Stomach smooth muscle (tissue), 2 donors: Measurements from ENCODE around the gene SVOPL.
"Not testable (repeated sequence)": the region's sequence is repeated elsewhere in the genome, so short reads cannot be mapped to it uniquely, and the experiment has no call there.

Experiments used
- H3K27ac ChIP-seq: one replicate; pipeline ENCODE4 v1.7.0; 2013; ENCODE audit warnings: mild to moderate bottlenecking, low read length, inconsistent platforms
- H3K27me3 ChIP-seq, 2 donors: one replicate each; pipeline ENCODE4 v1.7.0; 2013; ENCODE audit warnings: low read length in 2 of 2; ENCODE audit not compliant: insufficient read depth in 2 of 2, control insufficient read depth in 1 of 2
- H3K36me3 ChIP-seq, 2 donors: one replicate each; pipeline ENCODE4 v1.7.0; 2013; ENCODE audit warnings: low read length in 2 of 2; ENCODE audit not compliant: control insufficient read depth in 2 of 2, insufficient read depth in 2 of 2
- H3K4me1 ChIP-seq: one replicate; pipeline ENCODE4 v1.7.0; 2013; ENCODE audit warnings: low read length; ENCODE audit not compliant: control insufficient read depth, insufficient read depth
- H3K4me3 ChIP-seq, 2 donors: one replicate each; pipeline ENCODE4 v1.7.0; 2013; ENCODE audit warnings: low read length in 2 of 2
- H3K9ac ChIP-seq, 2 donors: one replicate each; pipeline ENCODE4 v1.7.0; 2013; ENCODE audit warnings: low read length in 2 of 2, mild to moderate bottlenecking in 1 of 2
- H3K9me3 ChIP-seq, 2 donors: one replicate each; pipeline ENCODE4 v1.7.0; 2013; ENCODE audit warnings: low read length in 2 of 2; ENCODE audit not compliant: control insufficient read depth in 2 of 2
- donor health status: healthy.
- donor health status: Pancreatic carcinoma.

SVOPL gene

DNA sequence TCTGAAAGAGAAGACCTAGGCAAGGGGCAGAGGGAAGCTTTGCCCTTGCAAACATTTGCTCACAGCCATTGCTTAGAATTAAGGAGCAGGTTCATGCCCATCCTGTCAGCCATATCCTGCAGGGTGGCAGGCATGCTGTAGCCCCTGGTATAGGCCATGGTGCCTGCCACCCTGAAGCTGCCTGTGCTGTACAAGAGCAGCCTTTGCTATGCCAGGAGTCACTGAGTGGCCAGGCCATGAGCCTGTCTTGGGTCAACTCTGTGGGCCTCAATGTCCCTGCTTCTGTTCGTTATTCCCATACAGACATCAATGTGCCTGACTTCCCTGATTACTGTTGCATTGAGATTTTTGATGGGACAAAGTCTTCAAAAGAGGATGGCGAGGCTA, 368 bp upstream of the SVOPL start:
- Histone ChIP-seq H3K27ac (no peak overlapping the region), H3K27me3 (no peaks in the 10 kb centered on the region), H3K4me3 (no peak overlapping the region), H3K4me1 (no peaks in the 10 kb centered on the region), H3K9ac (no peak overlapping the region), H3K36me3 (no peaks in the 10 kb centered on the region), H3K9me3 (peaks cover 0 to 3% of the 10 kb centered on the region in 2 donors)

DNA sequence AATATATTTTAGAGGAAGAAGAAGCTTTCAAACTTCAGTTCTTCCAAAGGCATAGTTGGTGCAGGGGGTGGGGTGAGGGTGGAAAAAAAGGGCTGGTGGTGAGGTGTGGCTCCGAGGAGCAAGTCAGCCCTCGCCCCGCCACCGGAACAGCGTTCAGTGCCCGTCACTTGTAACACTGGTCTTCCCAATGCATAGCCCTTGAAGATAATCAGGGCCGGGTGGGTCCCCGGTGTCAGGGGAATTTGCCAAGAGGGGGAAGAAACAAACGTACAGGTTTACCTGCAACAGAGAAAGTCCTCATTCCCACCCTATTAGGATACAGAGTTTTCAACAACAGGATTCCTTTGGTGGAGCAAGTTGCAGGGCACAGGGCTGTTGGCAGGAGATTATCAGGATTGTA, 1.5 kb downstream of the SVOPL start:
- Histone ChIP-seq H3K9me3 (peaks cover 0 to 3% of the 10 kb centered on the region in 2 donors), H3K9ac (no peak overlapping the region), H3K4me1 (no peaks in the 10 kb centered on the region), H3K36me3 (no peaks in the 10 kb centered on the region), H3K27ac (no peak overlapping the region), H3K27me3 (no peaks in the 10 kb centered on the region), H3K4me3 (no peak overlapping the region)

DNA sequence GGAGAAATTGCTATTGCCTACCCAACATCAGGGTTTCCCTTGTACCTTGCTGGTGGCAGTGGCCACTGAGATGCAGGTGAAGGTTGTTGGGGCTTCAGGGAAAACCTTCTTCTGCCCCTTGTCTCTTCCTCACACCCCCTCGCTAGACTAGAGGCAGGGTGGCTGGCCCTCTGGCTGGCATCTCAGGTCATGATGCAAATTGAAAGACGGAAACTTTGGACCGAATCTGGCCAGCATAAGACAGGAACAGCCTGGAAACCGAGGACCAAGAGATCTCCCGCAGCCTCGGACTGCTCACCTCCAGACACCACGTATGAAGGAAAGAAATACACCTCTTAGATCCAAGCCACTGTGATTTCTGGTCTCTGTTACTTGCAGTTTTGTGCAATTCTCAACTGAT, 2.9 kb downstream of the SVOPL start:
- H3K36me3 ChIP-seq: no peaks in the 10 kb centered on the region
- no peak overlapping the region for H3K4me3 ChIP-seq

DNA sequence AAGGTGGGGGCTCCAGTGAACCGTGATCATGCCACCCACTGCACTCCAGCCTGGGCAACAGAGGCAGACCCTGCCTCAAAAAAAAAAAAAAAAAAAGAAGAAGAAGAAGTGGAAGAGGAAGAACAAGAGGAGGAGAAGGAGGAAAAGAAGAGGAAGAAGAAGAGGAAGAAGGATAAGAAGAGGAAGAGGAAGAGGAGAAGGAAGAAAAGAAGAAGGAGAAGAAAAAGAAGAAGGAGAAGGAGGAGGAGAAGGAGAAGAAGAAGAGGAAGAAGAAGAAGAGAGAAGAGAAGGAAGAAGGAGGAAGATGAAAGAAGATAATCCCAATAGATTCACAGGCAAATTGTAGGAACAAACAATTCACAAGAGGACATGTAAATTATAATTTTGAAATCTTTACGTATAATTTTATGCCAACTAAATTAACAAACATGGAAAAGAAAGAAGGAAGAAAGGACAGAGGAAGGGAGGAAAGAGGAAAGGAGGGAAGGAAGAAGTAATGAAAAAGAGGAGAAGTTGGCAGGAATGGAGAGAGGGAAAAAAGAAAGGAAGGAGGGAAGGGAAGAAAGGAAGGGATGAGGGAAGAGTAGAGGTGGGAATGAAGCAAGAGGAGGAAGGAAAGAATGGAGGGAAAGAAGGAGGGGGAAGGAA, 3.5 kb downstream of the SVOPL start:
- Histone ChIP-seq H3K27ac (no peak overlapping the region), H3K9me3 (peaks cover 0 to 3% of the 10 kb centered on the region in 2 donors), H3K36me3 (no peaks in the 10 kb centered on the region), H3K4me1 (no peaks in the 10 kb centered on the region), H3K4me3 (no peak overlapping the region), H3K27me3 (no peaks in the 10 kb centered on the region), H3K9ac (no peak overlapping the region)

More for the DNA sequence above, 2.9 kb downstream of the SVOPL start:
- no peak overlapping the region for H3K27ac ChIP-seq
- no peaks in the 10 kb centered on the region for H3K4me1 ChIP-seq
- no peaks in the 10 kb centered on the region for H3K27me3 ChIP-seq
- H3K9ac ChIP-seq: no peak overlapping the region
- peaks cover 0 to 3% of the 10 kb centered on the region in 2 donors for H3K9me3 ChIP-seq

DNA sequence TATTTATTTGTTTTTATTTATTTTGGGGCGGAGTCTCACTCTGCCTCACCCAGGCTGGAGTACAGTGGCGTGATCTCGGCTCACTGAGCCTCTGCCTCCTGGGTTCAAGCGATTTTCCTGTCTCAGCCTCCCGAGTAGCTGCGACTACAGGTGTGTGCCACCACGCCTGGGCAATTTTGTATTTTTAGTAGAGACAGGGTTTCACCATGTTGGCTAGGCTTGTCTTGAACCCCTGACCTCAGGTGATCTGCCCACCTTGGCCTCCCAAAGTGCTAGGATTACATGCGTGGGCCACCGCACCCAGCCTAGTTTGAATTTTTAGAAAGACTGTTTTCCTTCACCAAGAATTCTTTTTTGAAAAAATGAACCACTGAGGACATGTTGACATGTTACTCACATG, 5.4 kb downstream of the SVOPL start:
- not testable (repeated sequence) for H3K36me3 ChIP-seq, H3K27me3 ChIP-seq, H3K4me1 ChIP-seq, H3K27ac ChIP-seq, H3K9me3 ChIP-seq, H3K9ac ChIP-seq, H3K4me3 ChIP-seq

DNA sequence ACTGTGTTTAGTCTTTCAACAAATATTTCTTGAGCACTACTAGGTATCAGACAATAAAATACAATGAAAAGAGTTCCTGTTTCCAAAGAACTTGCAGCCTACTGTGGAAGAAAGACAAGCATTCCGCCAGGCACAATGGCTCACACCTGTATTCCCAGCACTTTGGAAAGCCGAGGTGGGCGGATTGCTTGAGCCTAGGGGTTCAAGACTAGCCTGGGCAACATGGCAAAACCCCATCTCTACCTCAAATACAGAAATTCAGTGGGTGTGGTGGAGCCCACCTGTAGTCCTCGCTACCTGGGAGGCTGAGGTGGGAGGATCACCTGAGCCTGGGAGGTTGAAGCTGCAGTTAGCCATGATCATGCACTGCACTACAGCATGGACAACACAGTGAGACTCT, 6.1 kb downstream of the SVOPL start:
- H3K4me3 ChIP-seq: no peak overlapping the region
- H3K27me3 ChIP-seq: no peaks in the 10 kb centered on the region
- H3K4me1 ChIP-seq: no peaks in the 10 kb centered on the region
- no peaks in the 10 kb centered on the region for H3K36me3 ChIP-seq
- peaks cover 0 to 3% of the 10 kb centered on the region in 2 donors for H3K9me3 ChIP-seq
- H3K27ac ChIP-seq: no peak overlapping the region
- H3K9ac ChIP-seq: no peak overlapping the region

DNA sequence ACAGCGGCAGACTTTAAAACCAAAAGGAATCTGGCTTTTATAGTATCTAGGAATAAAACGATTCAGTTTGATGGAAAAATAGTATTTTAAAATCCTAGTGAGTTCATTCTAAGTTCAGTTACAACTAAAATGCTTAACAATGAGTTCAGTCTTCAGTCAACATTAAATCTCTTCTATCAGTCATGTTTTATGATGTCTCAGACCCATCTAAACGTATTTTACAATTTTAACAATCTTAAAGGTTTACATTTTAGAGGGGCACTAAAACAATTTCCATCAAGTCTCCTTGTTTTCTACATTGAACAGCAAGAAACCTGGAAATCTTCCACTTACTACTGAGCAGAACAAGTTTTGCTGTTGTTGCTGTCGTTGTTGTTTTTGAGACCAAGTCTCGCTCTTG, 10.0 kb downstream of the SVOPL start:
- Histone ChIP-seq H3K9me3 (no peaks in the 10 kb centered on the region), H3K9ac (no peak overlapping the region), H3K4me1 (no peaks in the 10 kb centered on the region), H3K4me3 (no peak overlapping the region), H3K27me3 (no peaks in the 10 kb centered on the region), H3K27ac (no peak overlapping the region), H3K36me3 (no peaks in the 10 kb centered on the region)

DNA sequence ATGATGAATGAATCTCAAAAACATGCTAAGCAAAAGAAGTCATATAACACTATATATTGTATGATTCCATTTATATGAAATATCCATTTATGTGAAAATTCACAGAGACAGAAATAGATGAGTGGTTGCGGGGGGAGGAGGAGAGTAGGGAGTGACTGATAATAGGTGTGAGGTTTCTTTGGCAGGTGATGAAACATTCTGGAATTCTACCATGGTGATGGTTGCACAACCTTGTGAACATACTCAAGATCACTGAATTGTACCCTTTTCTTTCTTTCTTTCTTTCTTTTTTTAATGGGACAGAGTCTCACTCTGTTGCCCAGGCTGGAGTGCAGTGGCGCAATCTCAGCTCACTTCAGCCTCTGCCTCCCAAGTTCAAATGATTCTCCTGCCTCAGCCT, 10.7 kb downstream of the SVOPL start:
- Histone ChIP-seq H3K36me3 (no peaks in the 10 kb centered on the region), H3K9me3 (no peaks in the 10 kb centered on the region), H3K4me1 (no peaks in the 10 kb centered on the region), H3K4me3 (no peak overlapping the region), H3K9ac (no peak overlapping the region), H3K27ac (no peak overlapping the region), H3K27me3 (no peaks in the 10 kb centered on the region)

DNA sequence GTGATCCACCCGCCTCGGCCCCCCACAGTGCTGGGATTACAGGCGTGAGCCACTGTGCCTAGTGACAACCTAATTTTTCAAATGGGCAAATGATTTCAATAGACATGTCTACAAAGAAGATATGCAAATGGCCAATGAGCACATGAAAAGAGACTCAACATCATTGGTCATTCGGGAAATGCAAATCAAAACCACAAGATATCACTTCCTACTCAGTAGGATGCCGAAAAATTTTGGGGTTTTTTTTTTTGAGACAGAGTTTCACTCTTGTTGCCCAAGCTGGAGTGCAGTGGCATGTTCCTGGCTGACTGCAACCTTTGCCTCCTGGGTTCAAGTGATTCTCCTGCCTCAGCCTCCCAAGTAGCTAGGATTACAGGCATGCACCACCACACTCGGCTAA, 13.1 kb downstream of the SVOPL start:
- not testable (repeated sequence) for H3K27ac ChIP-seq, H3K9ac ChIP-seq, H3K27me3 ChIP-seq, H3K36me3 ChIP-seq, H3K4me3 ChIP-seq, H3K4me1 ChIP-seq, H3K9me3 ChIP-seq

DNA sequence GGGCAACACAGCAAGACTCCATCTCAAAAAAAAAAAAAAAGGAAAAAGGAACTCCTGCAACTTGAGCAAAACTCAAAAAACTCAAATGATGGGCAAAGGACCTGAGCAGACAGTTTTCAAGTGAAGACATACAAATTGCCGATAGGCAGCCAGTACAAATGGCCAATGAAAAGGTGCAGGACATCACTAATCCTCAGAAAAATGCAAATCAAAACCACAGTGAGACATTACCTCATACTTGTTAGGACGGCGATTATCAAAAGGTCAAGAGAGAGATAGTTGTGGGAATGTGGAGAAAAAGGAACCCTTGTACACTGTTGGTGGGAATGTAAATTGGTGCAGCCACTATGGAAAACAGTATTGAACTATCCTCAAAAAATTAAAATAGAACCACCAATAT, 16.8 kb downstream of the SVOPL start:
- H3K9me3 ChIP-seq: no peaks in the 10 kb centered on the region
- H3K27ac ChIP-seq: no peak overlapping the region
- no peaks in the 10 kb centered on the region for H3K4me1 ChIP-seq
- no peaks in the 10 kb centered on the region for H3K27me3 ChIP-seq
- no peaks in the 10 kb centered on the region for H3K36me3 ChIP-seq
- H3K4me3 ChIP-seq: no peak overlapping the region
- H3K9ac ChIP-seq: no peak overlapping the region

DNA sequence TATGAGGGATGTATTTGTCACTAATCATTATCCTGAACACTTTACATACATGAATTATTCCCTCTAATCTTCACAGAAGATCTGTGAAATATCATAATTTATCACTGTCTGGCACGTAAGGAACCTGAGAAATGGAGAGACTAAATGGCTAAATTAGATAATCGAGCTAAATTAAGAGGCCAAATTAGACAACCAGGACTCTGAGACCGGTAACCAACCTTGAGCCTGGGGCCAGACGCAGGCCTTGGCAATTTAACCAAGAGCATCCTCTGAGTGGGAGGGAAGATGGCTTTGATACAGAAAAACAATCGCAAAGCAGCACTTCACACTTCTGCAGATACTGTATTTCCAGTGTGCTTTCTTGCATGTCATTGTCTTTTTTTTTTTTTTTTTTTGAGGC, 21.4 kb downstream of the SVOPL start:
- Histone ChIP-seq H3K9ac (no peak overlapping the region), H3K27me3 (no peaks in the 10 kb centered on the region), H3K4me1 (no peaks in the 10 kb centered on the region), H3K9me3 (no peaks in the 10 kb centered on the region), H3K4me3 (no peak overlapping the region), H3K36me3 (no peaks in the 10 kb centered on the region), H3K27ac (no peak overlapping the region)
